OCI-LY1 (cell line): ENCODE measurements around the gene DRC1.

ENCODE experiments used
- CTCF ChIP-seq: fragments of 200-600 bp; sonication (generic), shearing (Covaris generic); IDR thresholded peaks from 2 replicates; pipeline ENCODE4 v1.5.1; 2017; ENCODE audit warnings: mild to moderate bottlenecking, antibody characterized with exemption, low read length, moderate library complexity, mixed read lengths
- EZH2 ChIP-seq: fragments of 200-600 bp; sonication (generic), shearing (Covaris generic); IDR thresholded peaks from 2 replicates; pipeline ENCODE4 v1.8.0; 2017; ENCODE audit warnings: borderline replicate concordance, mixed run types, mild to moderate bottlenecking, antibody characterized with exemption, low read length, moderate library complexity, mixed read lengths

GRCh38 chr2:26464390-26465265, 62.9 kb downstream of the DRC1 start:
- TF ChIP-seq EZH2, result no peak
- no peak for TF ChIP-seq CTCF
